Breast epithelium (tissue), 4 donors: ENCODE data around the gene TOP2B. TPM values are rescaled to one million over a fixed set of nuclear protein-coding genes. Genes with fewer than 3 reads are reported as not detected.

Experiments
- DNase-seq, 2 donors: peaks; one replicate each; pipeline ENCODE4 v3.0.0-alpha.2; 2019; ENCODE audit warnings: low spot score in 2 of 2
- H3K27ac ChIP-seq, 2 donors: fragments of 200-600 bp; sonication (generic) in 1 of 2; one replicate each; pipeline ENCODE4 v1.5.1; 2016 to 2019; ENCODE audit warnings: mild to moderate bottlenecking in 1 of 2
- H3K27me3 ChIP-seq, 2 donors: fragments of 200-600 bp; sonication (generic) in 1 of 2; one replicate each; pipeline versions ENCODE4 v1.5.1 to v1.6.0; 2017 to 2019; ENCODE audit warnings: control low read depth in 1 of 2, mild to moderate bottlenecking in 1 of 2
- H3K36me3 ChIP-seq: fragments of 200-600 bp; one replicate; pipeline ENCODE4 v1.5.1; 2019
- H3K4me1 ChIP-seq, 2 donors: fragments of 200-600 bp; sonication (generic); one replicate each; pipeline ENCODE4 v1.5.1; 2016 to 2019; ENCODE audit warnings: control low read depth in 1 of 2
- H3K4me3 ChIP-seq, 3 donors: fragments of 200-600 bp; sonication (generic); 1 replicate in 2 of 3; 2 replicates in 1 of 3; pipeline ENCODE4 v1.5.1; 2016 to 2019; ENCODE audit warnings: mild to moderate bottlenecking in 3 of 3, moderate library complexity in 2 of 3
- H3K9me3 ChIP-seq, 2 donors: fragments of 200-600 bp; sonication (generic) in 1 of 2; one replicate each; pipeline ENCODE4 v1.5.1; 2016 to 2019; ENCODE audit warnings: control low read depth in 1 of 2
- CTCF ChIP-seq, 3 donors: fragments of 450-650 bp; IDR thresholded peaks; one replicate each; pipeline ENCODE4 v1.5.1; 2016 to 2017; ENCODE audit warnings: antibody characterized with exemption in 3 of 3, mild to moderate bottlenecking in 3 of 3, moderate library complexity in 3 of 3
- POLR2A ChIP-seq: fragments of 450-650 bp; IDR thresholded peaks from one replicate; pipeline ENCODE4 v1.6.1; 2016; ENCODE audit warnings: antibody characterized with exemption, mild to moderate bottlenecking, moderate library complexity
- POLR2AphosphoS5 ChIP-seq, 3 donors: sonication (generic); formaldehyde crosslinking; IDR thresholded peaks; one replicate each; pipeline ENCODE4 v1.6.1; 2017; ENCODE audit warnings: antibody characterized with exemption in 3 of 3
- intact Hi-C: fragments of 100-400 bp; cut with DNase I; formaldehyde crosslinking; loops from one replicate; pipeline ENCODE4 v1.15.1; 2023; ENCODE audit warnings: low total_unique reads
- total RNA-seq, 3 donors: library from RNA; depleted of rRNA; stranded (reverse); fragments of >200 nt; gene quantifications; one replicate each; pipeline ENCODE4 v1.1.0, GENCODE V29; 2016

The TOP2B gene
- total RNA-seq, 3 donors from 2014 or later, result 79.8 to 145 (median 125) TPM

DNA sequence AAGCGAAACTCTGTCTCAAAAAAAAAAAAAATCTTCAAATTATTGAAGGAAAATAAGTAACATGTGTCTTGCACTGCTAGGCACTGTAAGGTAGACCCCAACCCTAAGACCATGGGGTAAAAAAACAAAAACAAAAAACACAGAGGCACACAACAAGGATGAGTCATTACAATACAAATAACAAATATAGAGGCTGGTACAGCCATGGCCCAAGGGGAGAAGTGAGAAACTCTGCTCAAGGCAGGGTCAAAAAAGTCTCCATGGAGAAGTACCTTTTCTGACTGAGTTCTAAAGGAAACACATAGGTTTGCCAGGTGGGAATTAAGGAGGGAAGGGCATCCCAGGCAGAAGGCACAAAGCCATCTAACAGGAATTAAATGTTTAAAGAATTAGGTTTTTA, 54.5 kb downstream of the TOP2B start:
- DNase-seq, result no peak
- Histone ChIP-seq H3K27me3 (no peaks in the 10 kb centered on the region), H3K4me3 (no peak overlapping the region), H3K4me1 (no peaks in the 10 kb centered on the region), H3K36me3 (peaks cover 7% of the 10 kb centered on the region), H3K27ac (no peak overlapping the region), H3K9me3 (no peaks in the 10 kb centered on the region)
- intact Hi-C loops, result no loop called here
- TF ChIP-seq POLR2A (no peak), POLR2AphosphoS5 (IDR thresholded peaks at IDR 0.05) (no peak), CTCF (IDR thresholded peaks at IDR 0.05) (no peak)

DNA sequence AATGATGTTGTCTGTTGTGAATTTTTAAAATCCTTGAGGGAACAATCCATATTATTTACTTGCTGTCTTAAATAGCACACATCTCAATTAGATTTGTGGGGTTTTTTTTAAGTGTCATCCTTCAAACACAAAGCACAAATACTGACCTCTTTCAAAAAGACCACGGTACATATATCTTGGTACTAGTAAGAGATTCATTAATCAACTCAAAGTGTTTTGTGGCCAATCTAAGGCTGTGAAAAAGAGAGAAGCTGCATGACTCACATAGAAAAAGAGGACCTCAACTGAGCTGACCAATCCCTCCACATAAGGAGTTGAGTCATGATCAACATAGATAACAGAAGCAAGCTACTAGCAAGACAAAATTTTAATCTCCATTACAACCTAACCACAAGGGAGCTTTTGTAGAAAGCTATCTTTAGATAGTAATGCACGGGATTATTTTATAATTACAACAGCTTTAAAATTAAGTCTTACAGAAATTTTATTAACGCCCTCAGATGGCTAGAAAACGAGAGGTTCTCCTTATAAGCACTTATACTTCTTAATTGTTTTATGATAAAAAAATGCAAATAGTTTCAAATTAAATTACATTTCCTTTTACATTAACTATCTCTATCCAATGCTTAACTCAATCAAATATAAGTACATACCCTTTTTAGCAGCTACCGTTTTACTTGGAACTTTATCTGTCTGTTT, 60.5 kb downstream of the TOP2B start:
- intact Hi-C loops, result no loop called here
- H3K4me3 ChIP-seq, result no peak overlapping the region
- H3K36me3 ChIP-seq, result peaks cover 7% of the 10 kb centered on the region
- peak overlapping the region in 1 of 2 donors; percentile 13 for H3K27ac ChIP-seq
- H3K4me1 ChIP-seq, result no peaks in the 10 kb centered on the region
- DNase-seq, result no peak
- no peaks in the 10 kb centered on the region for H3K9me3 ChIP-seq
- TF ChIP-seq POLR2AphosphoS5 (IDR thresholded peaks at IDR 0.05) (no peak), POLR2A (no peak), CTCF (IDR thresholded peaks at IDR 0.05) (no peak)
- no peaks in the 10 kb centered on the region for H3K27me3 ChIP-seq

DNA sequence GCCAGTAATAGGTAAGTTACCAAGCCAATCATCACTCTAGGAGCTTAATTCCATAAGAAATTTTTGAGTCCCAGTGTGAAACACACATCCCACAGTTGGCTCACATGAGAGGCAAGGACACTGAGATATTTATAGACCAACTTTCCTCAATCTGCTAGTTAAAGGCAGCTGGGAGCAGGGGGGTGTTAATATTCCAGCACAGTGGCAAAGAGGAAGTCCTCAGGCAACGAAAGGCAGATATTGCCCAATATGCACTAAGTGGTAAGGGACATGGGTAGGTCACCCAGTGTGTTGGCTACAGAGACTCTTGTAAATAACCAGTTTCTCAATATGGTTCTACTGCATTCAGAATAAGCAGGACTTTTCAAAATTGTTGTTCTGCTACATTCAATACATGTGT, 61.0 kb downstream of the TOP2B start:
- intact Hi-C loops, result no loop called here
- Histone ChIP-seq H3K4me3 (no peak overlapping the region), H3K27ac (peak overlapping the region in 1 of 2 donors; percentile 13), H3K27me3 (no peaks in the 10 kb centered on the region), H3K9me3 (no peaks in the 10 kb centered on the region), H3K4me1 (no peaks in the 10 kb centered on the region), H3K36me3 (peaks cover 7% of the 10 kb centered on the region)
- DNase-seq, result no peak
- no peak for TF ChIP-seq POLR2AphosphoS5 (IDR thresholded peaks at IDR 0.05)

- TF ChIP-seq POLR2AphosphoS5 (IDR thresholded peaks at IDR 0.05) (no peak), CTCF (IDR thresholded peaks at IDR 0.05) (no peak), POLR2A (no peak)
- DNase-seq, result no peak
- Histone ChIP-seq H3K27me3 (no peaks in the 10 kb centered on the region), H3K4me1 (no peaks in the 10 kb centered on the region), H3K36me3 (peaks cover 4% of the 10 kb centered on the region), H3K27ac (no peak overlapping the region), H3K9me3 (no peaks in the 10 kb centered on the region), H3K4me3 (no peak overlapping the region)
- intact Hi-C loops, result no loop called here
These were observed 67.1 kb downstream of the TOP2B start for GRCh38 chr3:25597535-25598101.

DNA sequence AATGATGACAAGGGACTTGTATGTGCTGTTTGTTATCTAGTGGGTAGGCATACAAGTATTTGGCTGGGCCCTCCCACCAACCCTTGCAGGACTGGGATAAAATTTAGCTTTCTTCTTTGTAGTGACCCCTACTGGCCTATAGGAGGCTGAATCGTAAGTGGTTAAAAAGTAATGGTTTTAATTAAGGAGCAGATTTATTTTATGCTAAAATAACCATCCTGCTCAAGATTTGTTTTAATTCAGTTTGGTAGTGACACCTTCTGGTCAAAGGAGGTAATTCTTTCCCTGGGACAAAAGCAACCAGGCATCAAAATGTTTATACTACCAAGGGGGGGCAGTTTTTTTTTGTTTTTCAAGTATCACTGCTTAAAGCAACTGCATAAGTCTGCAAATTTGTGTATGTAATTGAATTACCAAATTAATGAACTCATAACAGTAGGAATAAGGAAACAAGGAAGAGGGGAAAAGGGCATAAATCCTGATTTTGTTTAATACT, 70.7 kb downstream of the TOP2B start:
- intact Hi-C loops, result no loop called here
- Histone ChIP-seq H3K4me3 (no peak overlapping the region), H3K36me3 (peaks cover 4% of the 10 kb centered on the region), H3K9me3 (no peaks in the 10 kb centered on the region), H3K27me3 (no peaks in the 10 kb centered on the region), H3K4me1 (no peaks in the 10 kb centered on the region), H3K27ac (peak overlapping the region; percentile 50 to 51)
- TF ChIP-seq CTCF (IDR thresholded peaks at IDR 0.05) (peak; percentile 91 to 92 (median 92)), POLR2AphosphoS5 (IDR thresholded peaks at IDR 0.05) (no peak), POLR2A (no peak)
- DNase-seq, result no peak
